Measurements from ENCODE around the gene SGK1. TPM values are rescaled to one million over a fixed set of nuclear protein-coding genes. Genes with fewer than 3 reads are reported as not detected.

SGK1 gene
- total and polyA plus RNA-seq, 10 of the 15 experiments (the other 5 are each of a cell fraction or from before 2014, with no cell fraction given) = 0.62 to 5.1 (median 2.9) TPM

- TF ChIP-seq TARDBP (IDR thresholded peaks at IDR 0.05; ENCODE audit: borderline replicate concordance) (no peak), MYC (IDR thresholded peaks at IDR 0.05; ENCODE audit: insufficient read depth, insufficient read length, insufficient replicate concordance, low read length, severe bottlenecking) (no peak), PML (IDR thresholded peaks at IDR 0.05; ENCODE audit: low read length) (no peak), PAX5 (IDR thresholded peaks at IDR 0.05; ENCODE audit: borderline replicate concordance, low read depth, low read length) (no peak), SRF (IDR thresholded peaks at IDR 0.05; ENCODE audit: low read depth in 2 of 2, low read length in 2 of 2) (no peak), ZBTB4 (CRISPR knock-in tag; IDR thresholded peaks at IDR 0.05) (no peak), ZNF384 (IDR thresholded peaks at IDR 0.05; ENCODE audit: borderline replicate concordance, low read depth, low read length) (no peak), POU2F2 (IDR thresholded peaks at IDR 0.05; ENCODE audit: borderline replicate concordance, low read depth, low read length) (no peak), CBX5 (IDR thresholded peaks at IDR 0.05; ENCODE audit: low read depth) (no peak), SPI1 (IDR thresholded peaks at IDR 0.05; ENCODE audit: borderline replicate concordance, insufficient read depth, low read depth, low read length) (no peak), POLR2AphosphoS5 (IDR thresholded peaks at IDR 0.05; ENCODE audit: low read length) (no peak), STAT1 (conservative IDR thresholded peaks at IDR 0.05) (no peak), USF2 (IDR thresholded peaks at IDR 0.05; ENCODE audit: borderline replicate concordance, low read depth, low read length) (no peak), ZNF24 (IDR thresholded peaks at IDR 0.05) (no peak), TAF1 (IDR thresholded peaks at IDR 0.05; ENCODE audit: borderline replicate concordance, low read depth, low read length) (no peak), JUNB (IDR thresholded peaks at IDR 0.05) (no peak)
- Histone ChIP-seq H3K27me3 (replicated peaks in 1 of 2; ENCODE audit: control insufficient read depth in 2 of 2, insufficient read depth in 2 of 2, low read length in 1 of 2) (no peaks in the 10 kb centered on the region), H3K4me1 (ENCODE audit: control insufficient read depth, insufficient read depth, low read length) (no peaks in the 10 kb centered on the region), H3K4me2 (ENCODE audit: control insufficient read depth, insufficient read depth) (no peak overlapping the region), H3K27ac (ENCODE audit: control insufficient read depth, insufficient read depth) (no peak overlapping the region), H3K79me2 (ENCODE audit: control insufficient read depth, insufficient read depth, low read length) (no peaks in the 10 kb centered on the region), H3K9ac (ENCODE audit: control insufficient read depth, insufficient read depth, low read length) (no peak overlapping the region), H3K4me3 (no peak overlapping the region), H4K20me1 (ENCODE audit: control insufficient read depth, insufficient read depth) (no peaks in the 10 kb centered on the region), H3K9me3 (replicated peaks; ENCODE audit: control insufficient read depth, insufficient read depth, low read length) (no peaks in the 10 kb centered on the region; the same call in 2 of the 3 replicates), H2AFZ (ENCODE audit: control insufficient read depth, low read depth, low read length) (no peak overlapping the region), H3K36me3 (ENCODE audit: control insufficient read depth in 2 of 2, insufficient read depth in 2 of 2, low read length in 1 of 2) (no peaks in the 10 kb centered on the region)
- intact Hi-C loops (cut with micrococcal nuclease; ENCODE audit: unreplicated experiment) = no loop called here
- ChIA-PET CTCF (no interaction called here), SMC1A (ENCODE audit: uncharacterized antibody, unreplicated experiment) (interaction anchor here (1.6 kb wide), 1 partner anchor 8 kb away, joined by 4 read pairs; no protein-coding TSS in a partner anchor), RAD21 (ENCODE audit: unreplicated experiment) (no interaction called here), POLR2A (interaction anchor here (1.1 kb wide), 1 partner anchor 12 kb away, joined by 5 read pairs; no protein-coding TSS in a partner anchor)
- no peak for ATAC-seq
- no peak for DNase-seq (ENCODE audit: low read depth, low spot score)
- in situ Hi-C loops (cut with MboI) = no loop called here
- BruUV-seq (replicated peaks) = no TSS peak
- 95% methylated on average over 6 of the region's 6 CpGs for WGBS (ENCODE audit: insufficient coverage, insufficient replicate concordance, low lambda C conversion rate, missing lambda C conversion rate)
- FAIRE-seq = no peak
Measured at GRCh38 chr6:134361011-134361410, 43.1 kb upstream of the SGK1 start.
